ENCODE results near the gene ESR2.

- TF ChIP-seq POU2F2 (IDR thresholded peaks at IDR 0.05; ENCODE audit: low read depth, low read length) (no peak), POLR2AphosphoS5 (IDR thresholded peaks at IDR 0.05; ENCODE audit: low read depth, low read length) (no peak), TAF1 (IDR thresholded peaks at IDR 0.05; ENCODE audit: low read depth, low read length) (no peak)
Observed at GRCh38 chr14:64035143-64035542, 259.0 kb downstream of the ESR2 start.

Data from GM12891 (cell line).